ENCODE measurements around the gene RAPGEF6. TPM values are rescaled to one million over a fixed set of nuclear protein-coding genes. Genes with fewer than 3 reads are reported as not detected.
"Not testable (repeated sequence)": the region's sequence is repeated elsewhere in the genome, so short reads cannot be mapped to it uniquely, and the experiment has no call there.

RAPGEF6 gene
- 10 to 100 TPM; 25.7 to 26.0 TPM for total RNA-seq

- Mint-ChIP-seq H3K4me1 (peaks cover 24% of the 10 kb centered on the region), H3K36me3 (peaks cover 5% of the 10 kb centered on the region), H3K9me3 (no peaks in the 10 kb centered on the region), H3K4me3 (peak within 1 kb of the TSS; percentile 96), H3K27me3 (no peaks in the 10 kb centered on the region), H3K27ac (peak within 1 kb of the TSS; percentile 98)
- peak; percentile 95 for DNase-seq
These were observed at the start of gene RAPGEF6 for GRCh38 chr5:131634996-131635683. Gene RAPGEF6, minus strand, starts transcription at chr5:131635229. Its CDS starts 199 bp downstream, at chr5:131635030.

GRCh38 chr5:131684595-131684994 is 49.6 kb upstream of the RAPGEF6 start:
- H3K27me3 Mint-ChIP-seq = no peaks in the 10 kb centered on the region
- no peaks in the 10 kb centered on the region for H3K4me1 Mint-ChIP-seq
- no peak overlapping the region for H3K4me3 Mint-ChIP-seq
- DNase-seq = no peak
- H3K9me3 Mint-ChIP-seq = no peaks in the 10 kb centered on the region
- H3K27ac Mint-ChIP-seq = no peak overlapping the region
- peaks cover 7% of the 10 kb centered on the region for H3K36me3 Mint-ChIP-seq

GRCh38 chr5:131684051-131684450 is 49.0 kb upstream of the RAPGEF6 start:
- H3K4me1 Mint-ChIP-seq = no peaks in the 10 kb centered on the region

DNA sequence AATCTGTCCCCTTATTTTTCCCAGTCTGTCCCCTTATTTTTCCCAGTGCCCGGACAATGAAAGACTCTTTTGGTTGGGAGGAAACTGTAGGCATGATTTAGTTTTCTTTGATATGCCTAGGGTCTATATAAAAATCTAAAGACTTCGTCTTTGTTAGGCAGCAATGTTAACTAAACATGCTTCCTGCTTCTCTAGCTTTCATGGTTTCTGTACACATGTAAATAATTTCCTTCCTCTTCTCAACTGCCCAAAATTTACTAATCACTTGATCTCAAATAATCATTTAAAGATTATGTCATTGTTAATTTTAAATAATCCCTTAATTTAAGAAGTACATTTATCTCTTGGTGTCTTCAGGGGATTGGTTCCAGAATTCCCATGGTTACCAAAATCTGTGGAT is 47.8 kb upstream of the RAPGEF6 start:
- Mint-ChIP-seq H3K9me3 (no peaks in the 10 kb centered on the region), H3K27me3 (no peaks in the 10 kb centered on the region), H3K27ac (no peak overlapping the region), H3K4me3 (no peak overlapping the region), H3K36me3 (peaks cover 5% of the 10 kb centered on the region), H3K4me1 (no peaks in the 10 kb centered on the region)
- no peak for DNase-seq

More at GRCh38 chr5:131684051-131684450, 49.0 kb upstream of the RAPGEF6 start:
- Mint-ChIP-seq H3K36me3 (peaks cover 3% of the 10 kb centered on the region), H3K9me3 (no peaks in the 10 kb centered on the region), H3K4me3 (no peak overlapping the region), H3K27ac (no peak overlapping the region), H3K27me3 (no peaks in the 10 kb centered on the region)
- DNase-seq = no peak

DNA sequence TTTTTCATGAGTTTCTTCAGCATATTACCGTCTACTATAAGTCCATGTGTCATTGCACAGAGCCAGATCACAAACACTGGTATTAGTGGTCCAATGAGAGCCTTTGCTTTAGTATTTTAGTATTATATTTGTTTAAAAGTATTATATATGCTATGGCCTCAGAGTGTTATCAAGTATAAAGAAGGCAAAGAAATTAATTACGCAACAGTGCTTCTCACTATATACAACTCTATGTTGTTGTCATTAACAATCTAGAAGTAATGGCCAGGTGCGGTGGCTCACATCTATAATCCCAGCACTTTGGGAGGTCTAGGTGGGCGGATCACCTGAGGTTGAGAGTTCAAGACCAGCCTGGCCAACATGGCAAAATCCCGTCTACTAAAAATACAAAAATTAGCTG is 47.1 kb upstream of the RAPGEF6 start:
- peaks cover 10% of the 10 kb centered on the region for H3K36me3 Mint-ChIP-seq
- no peaks in the 10 kb centered on the region for H3K9me3 Mint-ChIP-seq
- peaks cover under 1% of the 10 kb centered on the region for H3K4me1 Mint-ChIP-seq
- no peak for DNase-seq
- no peaks in the 10 kb centered on the region for H3K27me3 Mint-ChIP-seq
- no peak overlapping the region for H3K4me3 Mint-ChIP-seq
- no peak overlapping the region for H3K27ac Mint-ChIP-seq

DNA sequence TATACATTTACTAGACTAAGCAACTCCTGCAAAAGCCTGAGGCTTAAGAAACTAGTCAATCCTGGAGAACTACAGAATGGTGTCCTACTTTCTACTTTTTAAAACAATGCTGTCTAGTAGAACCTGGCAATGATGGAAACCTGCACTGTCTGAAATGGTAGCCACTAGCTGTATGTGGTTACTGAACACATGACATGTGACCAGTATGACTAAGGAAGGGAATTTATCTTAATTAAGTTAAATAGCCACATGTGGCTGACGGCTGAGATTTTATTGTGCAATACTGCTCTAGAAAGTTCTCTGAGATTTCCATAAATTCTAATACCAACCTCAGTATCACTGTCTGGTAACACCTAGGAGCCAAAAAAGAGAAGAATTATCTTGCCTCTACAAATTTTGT is 44.9 kb upstream of the RAPGEF6 start:
- Mint-ChIP-seq H3K4me3 (no peak overlapping the region), H3K27ac (no peak overlapping the region), H3K27me3 (no peaks in the 10 kb centered on the region), H3K4me1 (peaks cover 2% of the 10 kb centered on the region), H3K36me3 (peaks cover 28% of the 10 kb centered on the region), H3K9me3 (no peaks in the 10 kb centered on the region)
- DNase-seq = no peak

DNA sequence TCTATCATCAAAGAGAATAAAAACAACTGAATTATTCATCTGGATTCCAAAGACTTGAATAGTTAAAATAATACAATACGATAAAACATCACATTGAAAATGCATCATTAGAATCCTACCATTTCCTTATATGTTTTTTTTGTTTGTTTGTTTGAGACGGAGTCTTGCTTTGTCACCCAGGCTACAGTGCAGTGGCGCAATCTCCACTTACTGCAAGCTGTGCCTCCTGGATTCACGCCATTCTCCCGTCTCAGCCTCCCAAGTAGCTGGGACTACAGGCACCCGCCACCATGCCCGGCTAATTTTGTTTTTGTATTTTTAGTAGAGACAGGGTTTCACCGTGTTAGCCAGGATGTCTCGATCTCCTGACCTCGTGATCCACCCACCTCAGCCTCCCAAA is 43.2 kb upstream of the RAPGEF6 start:
- H3K27ac Mint-ChIP-seq, DNase-seq, H3K9me3 Mint-ChIP-seq, H3K4me1 Mint-ChIP-seq, H3K4me3 Mint-ChIP-seq, H3K27me3 Mint-ChIP-seq: not testable (repeated sequence)
- peaks cover 33% of the 10 kb centered on the region for H3K36me3 Mint-ChIP-seq

GRCh38 chr5:131677115-131677514 is 42.1 kb upstream of the RAPGEF6 start:
- H3K27ac Mint-ChIP-seq = no peak overlapping the region
- H3K36me3 Mint-ChIP-seq = peaks cover 36% of the 10 kb centered on the region
- H3K4me1 Mint-ChIP-seq = peaks cover 9% of the 10 kb centered on the region
- H3K9me3 Mint-ChIP-seq = no peaks in the 10 kb centered on the region
- H3K27me3 Mint-ChIP-seq = no peaks in the 10 kb centered on the region
- no peak for DNase-seq
- H3K4me3 Mint-ChIP-seq = no peak overlapping the region

- Mint-ChIP-seq H3K36me3 (peaks cover 50% of the 10 kb centered on the region), H3K27me3 (no peaks in the 10 kb centered on the region), H3K4me3 (no peak overlapping the region), H3K9me3 (no peaks in the 10 kb centered on the region), H3K27ac (no peak overlapping the region), H3K4me1 (peaks cover 22% of the 10 kb centered on the region)
- no peak for DNase-seq
These were observed 37.7 kb upstream of the RAPGEF6 start for GRCh38 chr5:131672776-131673175.

- H3K36me3 Mint-ChIP-seq = peaks cover 45% of the 10 kb centered on the region
These were observed 37.1 kb upstream of the RAPGEF6 start for GRCh38 chr5:131671994-131672655.

GRCh38 chr5:131671409-131671808 is 36.4 kb upstream of the RAPGEF6 start:
- Mint-ChIP-seq H3K27me3 (no peaks in the 10 kb centered on the region), H3K4me1 (peaks cover 20% of the 10 kb centered on the region), H3K4me3 (no peak overlapping the region), H3K27ac (peak overlapping the region; percentile 69), H3K36me3 (peaks cover 39% of the 10 kb centered on the region), H3K9me3 (no peaks in the 10 kb centered on the region)
- no peak for DNase-seq

More at GRCh38 chr5:131671994-131672655, 37.1 kb upstream of the RAPGEF6 start:
- Mint-ChIP-seq H3K4me1 (peaks cover 21% of the 10 kb centered on the region), H3K4me3 (no peak overlapping the region), H3K27ac (peak overlapping the region; percentile 69), H3K27me3 (no peaks in the 10 kb centered on the region), H3K9me3 (no peaks in the 10 kb centered on the region)
- DNase-seq = no peak

DNA sequence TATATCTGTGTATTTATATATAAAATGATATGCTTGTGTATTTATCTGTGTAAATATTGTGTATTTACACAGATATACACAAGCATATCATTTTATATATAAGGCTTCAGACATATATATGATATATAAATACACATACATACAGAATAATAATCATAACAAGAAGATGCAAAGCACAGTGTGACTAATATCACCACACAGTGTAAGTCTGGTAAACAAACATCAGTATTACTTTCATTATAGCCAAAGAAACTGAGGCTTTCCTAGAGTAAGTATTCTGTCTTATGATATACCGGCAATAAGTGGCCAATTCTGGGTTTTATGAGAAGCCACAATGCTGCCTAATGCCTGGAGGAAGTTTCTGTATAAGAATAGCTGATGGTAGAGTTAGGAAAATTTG is 29.9 kb upstream of the RAPGEF6 start:
- Mint-ChIP-seq H3K4me1 (no peaks in the 10 kb centered on the region), H3K27me3 (no peaks in the 10 kb centered on the region), H3K36me3 (peaks cover 44% of the 10 kb centered on the region), H3K4me3 (no peak overlapping the region), H3K27ac (no peak overlapping the region), H3K9me3 (peaks cover 13% of the 10 kb centered on the region)
- no peak for DNase-seq

- Mint-ChIP-seq H3K4me3 (no peak overlapping the region), H3K9me3 (peaks cover 21% of the 10 kb centered on the region), H3K4me1 (no peaks in the 10 kb centered on the region), H3K36me3 (peaks cover 55% of the 10 kb centered on the region), H3K27me3 (no peaks in the 10 kb centered on the region), H3K27ac (no peak overlapping the region)
- no peak for DNase-seq
These were observed 26.9 kb upstream of the RAPGEF6 start for GRCh38 chr5:131661933-131662332.

- Mint-ChIP-seq H3K27me3 (no peaks in the 10 kb centered on the region), H3K4me3 (no peak overlapping the region), H3K4me1 (no peaks in the 10 kb centered on the region), H3K9me3 (peaks cover 21% of the 10 kb centered on the region), H3K27ac (no peak overlapping the region), H3K36me3 (peaks cover 59% of the 10 kb centered on the region)
- DNase-seq = no peak
These were observed 24.8 kb upstream of the RAPGEF6 start for GRCh38 chr5:131659841-131660240.

DNA sequence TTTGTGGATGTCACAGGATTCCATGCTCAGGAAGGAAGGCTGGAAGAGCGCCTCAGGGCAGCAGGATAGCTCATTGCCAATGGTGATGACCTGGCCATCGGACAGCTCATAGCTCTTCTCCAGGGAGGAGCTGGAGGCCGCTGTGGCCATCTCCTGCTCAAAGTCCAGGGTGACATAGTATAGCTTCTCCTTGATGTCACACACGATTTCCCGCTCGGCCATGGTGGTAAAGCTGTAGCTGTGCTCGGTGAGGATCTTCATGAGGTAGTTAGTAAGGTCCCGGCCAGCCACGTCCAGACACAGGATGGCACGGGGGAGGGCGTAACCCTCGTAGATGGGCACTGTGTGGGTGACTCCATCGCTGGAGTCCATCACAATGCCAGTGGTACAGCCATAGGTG is 24.3 kb upstream of the RAPGEF6 start:
- Mint-ChIP-seq H3K36me3 (peaks cover 62% of the 10 kb centered on the region), H3K27me3 (no peaks in the 10 kb centered on the region), H3K9me3 (peaks cover 21% of the 10 kb centered on the region), H3K4me1 (no peaks in the 10 kb centered on the region), H3K4me3 (no peak overlapping the region), H3K27ac (no peak overlapping the region)
- DNase-seq = no peak

DNA sequence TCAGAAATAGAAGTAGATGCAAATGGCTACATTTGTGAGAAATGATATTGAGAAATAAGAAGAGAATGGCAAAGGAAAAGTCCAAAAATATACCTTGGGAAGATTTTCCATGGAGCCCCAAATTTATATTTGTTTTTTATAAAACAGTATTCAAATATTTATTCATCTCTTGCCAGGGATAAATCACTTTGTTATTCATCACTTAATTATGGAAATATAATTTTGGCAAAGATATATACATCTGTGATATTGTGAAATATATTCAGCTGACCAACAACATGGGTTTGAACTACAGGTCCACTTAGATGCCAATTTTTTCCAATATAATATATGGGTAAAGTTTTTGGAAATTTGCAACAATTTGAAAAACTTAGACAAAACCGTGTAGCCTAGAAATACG is 19.7 kb upstream of the RAPGEF6 start:
- no peaks in the 10 kb centered on the region for H3K4me1 Mint-ChIP-seq

More for the DNA sequence above, 19.7 kb upstream of the RAPGEF6 start:
- peaks cover 6% of the 10 kb centered on the region for H3K9me3 Mint-ChIP-seq
- no peak overlapping the region for H3K27ac Mint-ChIP-seq
- no peaks in the 10 kb centered on the region for H3K27me3 Mint-ChIP-seq
- no peak for DNase-seq
- H3K36me3 Mint-ChIP-seq = peaks cover 44% of the 10 kb centered on the region
- no peak overlapping the region for H3K4me3 Mint-ChIP-seq
